HEK293 (cell line): ENCODE measurements around the gene ITFG2.

Experiments used
- CTCF ChIA-PET: fragments of 350-600 bp; formaldehyde crosslinking; extraction: SDS; loops from one replicate; lab custom pipeline; 2021; ENCODE audit warnings: antibody characterized with exemption; lab: Yijun Ruan, JAX
- POLR2A ChIA-PET: fragments of 300-600 bp; formaldehyde crosslinking; extraction: SDS; loops from one replicate; lab custom pipeline; 2020; ENCODE audit warnings: antibody characterized with exemption, inconsistent platforms; lab: Yijun Ruan, JAX
- H3K27ac ChIP-seq: fragments of 200-500 bp; sonication (Bioruptor generic); 2 replicates; pipeline ENCODE4 v1.5.1; 2014; ENCODE audit warnings: low read depth, low read length, control low read depth, inconsistent platforms; ENCODE audit errors: extremely low read depth
- H3K36me3 ChIP-seq, 2 experiments: fragments of 200-500 bp in 1 of 2; sonication (Bioruptor generic) in 1 of 2; 1 replicate in 1 of 2; 2 replicates in 1 of 2; pipeline ENCODE4 v1.5.1; 2014 to 2017; ENCODE audit warnings: inconsistent platforms in 2 of 2, low read length in 2 of 2; ENCODE audit not compliant: control insufficient read depth in 2 of 2, insufficient read depth in 1 of 2
- H3K4me1 ChIP-seq: fragments of 200-500 bp; sonication (Bioruptor generic); 2 replicates; pipeline ENCODE4 v1.5.1; 2014; ENCODE audit warnings: mild to moderate bottlenecking, low read length, inconsistent platforms; ENCODE audit not compliant: control insufficient read depth, insufficient read depth
- H3K4me3 ChIP-seq: 2 replicates; pipeline ENCODE4 v1.5.1; 2011; ENCODE audit warnings: low read depth, mild to moderate bottlenecking, control low read depth, low read length, moderate library complexity
- H3K9me3 ChIP-seq: fragments of 200-500 bp; sonication (Bioruptor generic); 2 replicates; pipeline ENCODE4 v1.5.1; 2014; ENCODE audit warnings: low read depth, low read length, inconsistent platforms; ENCODE audit not compliant: control insufficient read depth, insufficient read depth
- HOXD13 ChIP-seq: sonication (generic); formaldehyde crosslinking; IDR thresholded peaks from 2 replicates; pipeline ENCODE4 v1.8.0; 2022; ENCODE audit warnings: missing genetic modification reagents, borderline replicate concordance
- KLF16 ChIP-seq: fragments of 450-650 bp; formaldehyde crosslinking; IDR thresholded peaks from 2 replicates; pipeline ENCODE4 v1.5.1; 2017; ENCODE audit warnings: missing biosample characterization, missing genetic modification characterization
- PRDM1 ChIP-seq: fragments of 450-650 bp; formaldehyde crosslinking; IDR thresholded peaks from 2 replicates; pipeline ENCODE4; 2016; ENCODE audit warnings: missing biosample characterization, missing genetic modification characterization
- ZFP69B ChIP-seq: fragments of 450-650 bp; formaldehyde crosslinking; IDR thresholded peaks from 2 replicates; pipeline ENCODE4 v1.5.1; 2016; ENCODE audit warnings: missing biosample characterization, missing genetic modification characterization
- ZNF341 ChIP-seq: fragments of 450-650 bp; formaldehyde crosslinking; IDR thresholded peaks from 2 replicates; pipeline ENCODE4; 2016; ENCODE audit warnings: low read depth, missing biosample characterization, missing genetic modification characterization
- ZNF510 ChIP-seq: fragments of 450-650 bp; formaldehyde crosslinking; IDR thresholded peaks from 2 replicates; pipeline ENCODE4 v1.5.1; 2018; ENCODE audit warnings: mild to moderate bottlenecking, missing genetic modification characterization, missing biosample characterization; ENCODE audit not compliant: insufficient replicate concordance
- ZNF521 ChIP-seq: fragments of 450-650 bp; formaldehyde crosslinking; IDR thresholded peaks from 2 replicates; pipeline ENCODE4 v1.5.1; 2017; ENCODE audit warnings: missing biosample characterization, mild to moderate bottlenecking, missing genetic modification characterization
- ZNF600 ChIP-seq: fragments of 450-650 bp; formaldehyde crosslinking; IDR thresholded peaks from 2 replicates; pipeline ENCODE4 v1.5.1; 2016; ENCODE audit warnings: missing biosample characterization, missing genetic modification characterization
- ZNF610 ChIP-seq: fragments of 450-650 bp; formaldehyde crosslinking; IDR thresholded peaks from 2 replicates; pipeline ENCODE4 v1.5.1; 2016; ENCODE audit warnings: missing biosample characterization, missing genetic modification characterization, borderline replicate concordance
- ZNF670 ChIP-seq: fragments of 450-650 bp; formaldehyde crosslinking; IDR thresholded peaks from 2 replicates; pipeline ENCODE4 v1.5.1; 2016; ENCODE audit warnings: missing biosample characterization, missing genetic modification characterization, low read depth
- ZNF792 ChIP-seq: fragments of 450-650 bp; formaldehyde crosslinking; IDR thresholded peaks from 2 replicates; pipeline ENCODE4 v1.5.1; 2016; ENCODE audit warnings: missing biosample characterization, missing genetic modification characterization
- ZXDB ChIP-seq: fragments of 450-650 bp; formaldehyde crosslinking; IDR thresholded peaks from 2 replicates; pipeline ENCODE4 v1.5.1; 2016; ENCODE audit warnings: missing biosample characterization, missing genetic modification characterization
- TF ChIP-seq, protein P1 (sequence below): sonication (generic); formaldehyde crosslinking; IDR thresholded peaks from 2 replicates; pipeline ENCODE4 v1.8.1; 2022; ENCODE audit warnings: mild to moderate bottlenecking, moderate library complexity, missing genetic modification reagents
- TF ChIP-seq, protein P2 (sequence below): fragments of 450-650 bp; formaldehyde crosslinking; IDR thresholded peaks from 2 replicates; pipeline ENCODE4 v1.5.1; 2017; ENCODE audit warnings: missing biosample characterization, missing genetic modification characterization
- TF ChIP-seq, protein P3 (sequence below): fragments of 450-650 bp; formaldehyde crosslinking; IDR thresholded peaks from 2 replicates; pipeline ENCODE4 v1.5.1; 2016; ENCODE audit warnings: missing biosample characterization, missing genetic modification characterization
- TF ChIP-seq, protein P4 (sequence below): fragments of 450-650 bp; formaldehyde crosslinking; IDR thresholded peaks from 2 replicates; pipeline ENCODE4 v1.5.1; 2016; ENCODE audit warnings: missing biosample characterization, missing genetic modification characterization

Gene ITFG2

DNA sequence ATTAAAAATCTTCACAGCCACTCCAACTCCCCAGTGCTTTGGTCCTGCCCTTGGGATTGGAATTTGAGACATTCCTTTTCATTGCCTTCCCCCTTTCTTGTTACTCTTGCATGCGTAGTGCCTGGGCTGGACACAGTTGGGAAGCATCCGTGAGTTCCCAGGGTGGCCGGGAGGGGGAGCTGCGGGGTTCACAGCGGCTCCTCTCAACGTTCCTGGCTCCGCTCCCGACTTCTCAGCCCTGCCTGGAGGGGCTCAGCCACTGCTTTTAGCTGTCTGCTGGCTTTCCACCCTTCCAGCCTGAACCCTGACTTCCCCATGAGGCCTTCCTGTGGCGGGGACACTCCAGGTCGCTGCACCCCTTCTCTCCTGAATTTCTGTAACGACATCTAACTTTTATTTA is 41.2 kb downstream of the ITFG2 start (continued):
- TF ChIP-seq, protein P1, sequence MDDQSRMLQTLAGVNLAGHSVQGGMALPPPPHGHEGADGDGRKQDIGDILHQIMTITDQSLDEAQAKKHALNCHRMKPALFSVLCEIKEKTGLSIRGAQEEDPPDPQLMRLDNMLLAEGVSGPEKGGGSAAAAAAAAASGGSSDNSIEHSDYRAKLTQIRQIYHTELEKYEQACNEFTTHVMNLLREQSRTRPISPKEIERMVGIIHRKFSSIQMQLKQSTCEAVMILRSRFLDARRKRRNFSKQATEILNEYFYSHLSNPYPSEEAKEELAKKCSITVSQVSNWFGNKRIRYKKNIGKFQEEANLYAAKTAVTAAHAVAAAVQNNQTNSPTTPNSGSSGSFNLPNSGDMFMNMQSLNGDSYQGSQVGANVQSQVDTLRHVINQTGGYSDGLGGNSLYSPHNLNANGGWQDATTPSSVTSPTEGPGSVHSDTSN (CRISPR knock-in tag), result no peak

DNA sequence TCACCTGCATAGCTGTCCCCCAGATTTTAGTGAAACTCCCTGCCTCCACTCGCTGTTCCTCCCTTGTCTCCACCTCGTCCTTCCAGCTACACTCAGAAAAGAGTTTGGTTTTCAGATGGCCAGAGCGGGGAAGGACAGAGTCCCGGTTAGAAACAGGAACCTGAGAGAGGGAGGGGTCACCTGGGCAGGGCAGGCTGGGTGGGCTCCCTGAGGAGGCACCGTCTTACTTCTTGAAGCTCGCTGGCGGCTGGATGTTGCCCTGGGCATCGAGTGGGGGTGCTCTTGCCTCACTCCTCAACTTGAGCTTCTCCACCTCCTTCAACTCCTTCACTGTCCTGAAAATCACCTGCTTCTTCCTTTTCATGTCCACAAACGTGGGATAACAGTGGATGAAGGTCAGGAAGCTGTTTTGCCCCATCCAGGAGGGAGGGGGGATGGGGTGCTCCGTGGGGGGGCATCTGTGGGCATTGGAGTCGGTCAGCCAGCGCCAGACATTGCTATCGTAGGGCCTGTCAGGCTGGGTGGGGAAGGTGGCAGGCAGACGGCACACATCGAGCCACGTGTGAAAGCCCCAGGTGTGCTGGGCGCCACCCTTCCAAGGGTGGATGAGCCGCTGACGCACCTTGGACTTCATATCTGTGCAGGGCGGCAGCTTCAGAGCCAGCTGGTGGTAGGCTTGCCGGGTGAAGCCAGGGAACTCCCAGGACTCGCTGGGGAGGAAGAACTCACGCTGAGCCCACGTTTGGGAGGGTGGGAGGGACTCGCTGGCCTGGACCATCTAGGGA is 42.4 kb downstream of the ITFG2 start:
- Histone ChIP-seq H3K36me3 (peaks cover 6 to 29% of the 10 kb centered on the region in 2 experiments), H3K4me1 (no peaks in the 10 kb centered on the region), H3K9me3 (no peaks in the 10 kb centered on the region), H3K27ac (no peak overlapping the region), H3K4me3 (no peak overlapping the region)
- CTCF ChIA-PET, result interaction anchor here (0.6 to 2.2 kb wide), 14 partner anchors 8 to 230 kb away, joined by 3 to 20 read pairs (median 5); no protein-coding TSS in a partner anchor
- POLR2A ChIA-PET, result interaction anchor here (1.3 to 1.7 kb wide), 2 partner anchors 9 kb away, joined by 4 to 7 read pairs; no protein-coding TSS in a partner anchor
- TF ChIP-seq ZNF521 (tag by site-specific recombination) (no peak), ZXDB (tag by site-specific recombination) (no peak)
- TF ChIP-seq, protein P2, sequence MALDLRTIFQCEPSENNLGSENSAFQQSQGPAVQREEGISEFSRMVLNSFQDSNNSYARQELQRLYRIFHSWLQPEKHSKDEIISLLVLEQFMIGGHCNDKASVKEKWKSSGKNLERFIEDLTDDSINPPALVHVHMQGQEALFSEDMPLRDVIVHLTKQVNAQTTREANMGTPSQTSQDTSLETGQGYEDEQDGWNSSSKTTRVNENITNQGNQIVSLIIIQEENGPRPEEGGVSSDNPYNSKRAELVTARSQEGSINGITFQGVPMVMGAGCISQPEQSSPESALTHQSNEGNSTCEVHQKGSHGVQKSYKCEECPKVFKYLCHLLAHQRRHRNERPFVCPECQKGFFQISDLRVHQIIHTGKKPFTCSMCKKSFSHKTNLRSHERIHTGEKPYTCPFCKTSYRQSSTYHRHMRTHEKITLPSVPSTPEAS (tag by site-specific recombination), result no peak
- TF ChIP-seq, protein P3, sequence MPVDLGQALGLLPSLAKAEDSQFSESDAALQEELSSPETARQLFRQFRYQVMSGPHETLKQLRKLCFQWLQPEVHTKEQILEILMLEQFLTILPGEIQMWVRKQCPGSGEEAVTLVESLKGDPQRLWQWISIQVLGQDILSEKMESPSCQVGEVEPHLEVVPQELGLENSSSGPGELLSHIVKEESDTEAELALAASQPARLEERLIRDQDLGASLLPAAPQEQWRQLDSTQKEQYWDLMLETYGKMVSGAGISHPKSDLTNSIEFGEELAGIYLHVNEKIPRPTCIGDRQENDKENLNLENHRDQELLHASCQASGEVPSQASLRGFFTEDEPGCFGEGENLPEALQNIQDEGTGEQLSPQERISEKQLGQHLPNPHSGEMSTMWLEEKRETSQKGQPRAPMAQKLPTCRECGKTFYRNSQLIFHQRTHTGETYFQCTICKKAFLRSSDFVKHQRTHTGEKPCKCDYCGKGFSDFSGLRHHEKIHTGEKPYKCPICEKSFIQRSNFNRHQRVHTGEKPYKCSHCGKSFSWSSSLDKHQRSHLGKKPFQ (tag by site-specific recombination), result no peak

DNA sequence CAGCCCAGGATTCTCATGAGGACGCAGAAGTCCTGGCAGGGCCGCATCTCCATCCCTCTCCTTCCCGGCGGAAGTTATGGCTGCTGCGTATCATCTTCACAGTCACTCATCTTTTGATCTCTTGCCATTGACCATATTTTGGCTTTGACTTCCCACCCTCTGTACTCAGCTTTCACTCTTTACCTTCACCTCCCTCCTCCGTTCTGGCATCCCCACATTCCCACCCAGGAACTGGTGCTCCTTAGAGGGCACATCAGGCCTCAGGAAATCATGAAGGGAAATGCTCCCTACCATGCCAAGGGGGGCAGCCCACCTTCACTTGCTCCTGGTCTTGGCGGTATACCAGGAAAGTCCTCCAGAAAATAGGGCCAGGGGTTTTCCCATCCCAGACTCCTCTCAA is 43.1 kb downstream of the ITFG2 start:
- Histone ChIP-seq H3K9me3 (no peaks in the 10 kb centered on the region), H3K36me3 (peaks cover 11 to 35% of the 10 kb centered on the region in 2 experiments), H3K4me3 (no peak overlapping the region), H3K4me1 (no peaks in the 10 kb centered on the region), H3K27ac (no peak overlapping the region)
- ChIA-PET POLR2A (no interaction called here), CTCF (interaction anchor here (0.6 to 5.3 kb wide), 3 partner anchors 10 to 179 kb away, joined by 3 to 20 read pairs (median 8); no protein-coding TSS in a partner anchor)
- TF ChIP-seq, protein P4, sequence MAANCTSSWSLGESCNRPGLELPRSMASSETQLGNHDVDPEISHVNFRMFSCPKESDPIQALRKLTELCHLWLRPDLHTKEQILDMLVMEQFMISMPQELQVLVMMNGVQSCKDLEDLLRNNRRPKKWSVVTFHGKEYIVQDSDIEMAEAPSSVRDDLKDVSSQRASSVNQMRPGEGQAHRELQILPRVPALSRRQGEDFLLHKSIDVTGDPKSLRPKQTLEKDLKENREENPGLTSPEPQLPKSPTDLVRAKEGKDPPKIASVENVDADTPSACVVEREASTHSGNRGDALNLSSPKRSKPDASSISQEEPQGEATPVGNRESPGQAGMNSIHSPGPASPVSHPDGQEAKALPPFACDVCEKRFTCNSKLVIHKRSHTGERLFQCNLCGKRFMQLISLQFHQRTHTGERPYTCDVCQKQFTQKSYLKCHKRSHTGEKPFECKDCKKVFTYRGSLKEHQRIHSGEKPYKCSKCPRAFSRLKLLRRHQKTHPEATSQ (tag by site-specific recombination), result no peak
- TF ChIP-seq ZFP69B (tag by site-specific recombination) (no peak), ZNF600 (tag by site-specific recombination) (peak; percentile 90), ZNF341 (no peak), ZNF670 (no peak), ZNF610 (tag by site-specific recombination) (no peak), ZNF510 (no peak)

DNA sequence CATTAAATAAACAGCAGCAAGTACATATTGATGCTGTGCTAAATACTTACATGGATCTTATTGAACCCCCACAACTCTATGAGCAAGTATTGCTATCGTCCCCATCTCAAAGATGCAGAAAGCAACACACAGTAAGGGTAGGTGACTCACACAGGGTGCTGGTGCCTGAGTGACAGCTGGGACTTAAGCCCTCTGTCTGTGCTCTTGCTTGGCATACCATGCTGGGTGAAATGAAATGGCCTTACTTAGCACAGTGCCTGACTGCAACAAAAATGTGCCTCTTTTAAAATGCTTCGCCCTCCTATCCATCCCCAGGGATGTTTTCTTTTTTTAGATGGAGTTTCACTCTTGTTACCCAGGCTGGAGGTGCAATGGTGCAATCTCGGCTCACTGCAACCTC is 43.6 kb downstream of the ITFG2 start:
- ChIA-PET POLR2A (interaction anchor here (1.8 kb wide), 1 partner anchor 21 kb away, joined by 4 read pairs; the partner anchor contains the start of genes FOXM1 and RHNO1), CTCF (interaction anchor here (0.6 to 5.3 kb wide), 3 partner anchors 10 to 43 kb away, joined by 3 to 20 read pairs (median 3); no protein-coding TSS in a partner anchor)
- no peak overlapping the region for H3K4me3 ChIP-seq
- H3K4me1 ChIP-seq, result no peaks in the 10 kb centered on the region
- H3K9me3 ChIP-seq, result no peaks in the 10 kb centered on the region
- no peak overlapping the region for H3K27ac ChIP-seq
- TF ChIP-seq HOXD13, result no peak
- no peak for TF ChIP-seq PRDM1 (tag by site-specific recombination)
- TF ChIP-seq ZNF792 (tag by site-specific recombination), result no peak
- no peak for TF ChIP-seq KLF16 (tag by site-specific recombination)
- H3K36me3 ChIP-seq, result peaks cover 14 to 35% of the 10 kb centered on the region in 2 experiments
